ENCODE results near the gene SUMF2.

DNA sequence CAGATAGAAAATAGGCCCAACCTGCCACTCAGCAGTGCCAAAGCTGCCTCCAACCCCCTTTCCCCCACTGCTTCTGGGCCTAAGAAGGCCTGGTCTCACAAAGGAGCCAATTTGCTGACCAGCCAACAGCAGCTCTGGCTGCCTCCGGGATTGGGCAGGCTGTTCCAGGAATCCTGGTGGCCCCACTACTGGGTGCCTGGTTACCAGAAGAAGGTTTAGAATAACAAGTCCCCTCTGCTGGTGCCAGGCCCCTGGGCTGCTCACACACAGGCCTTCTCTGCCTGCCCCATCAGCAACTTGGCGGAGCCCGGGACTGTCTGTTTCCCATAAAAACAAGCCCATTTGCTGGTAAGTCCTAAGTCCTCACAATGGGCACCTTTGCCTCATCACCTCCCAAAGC, 27.5 kb downstream of the SUMF2 start:
- TF ChIP-seq NR1H2 (CRISPR knock-in tag; IDR thresholded peaks at IDR 0.05): no peak
- TF ChIP-seq, protein P1, sequence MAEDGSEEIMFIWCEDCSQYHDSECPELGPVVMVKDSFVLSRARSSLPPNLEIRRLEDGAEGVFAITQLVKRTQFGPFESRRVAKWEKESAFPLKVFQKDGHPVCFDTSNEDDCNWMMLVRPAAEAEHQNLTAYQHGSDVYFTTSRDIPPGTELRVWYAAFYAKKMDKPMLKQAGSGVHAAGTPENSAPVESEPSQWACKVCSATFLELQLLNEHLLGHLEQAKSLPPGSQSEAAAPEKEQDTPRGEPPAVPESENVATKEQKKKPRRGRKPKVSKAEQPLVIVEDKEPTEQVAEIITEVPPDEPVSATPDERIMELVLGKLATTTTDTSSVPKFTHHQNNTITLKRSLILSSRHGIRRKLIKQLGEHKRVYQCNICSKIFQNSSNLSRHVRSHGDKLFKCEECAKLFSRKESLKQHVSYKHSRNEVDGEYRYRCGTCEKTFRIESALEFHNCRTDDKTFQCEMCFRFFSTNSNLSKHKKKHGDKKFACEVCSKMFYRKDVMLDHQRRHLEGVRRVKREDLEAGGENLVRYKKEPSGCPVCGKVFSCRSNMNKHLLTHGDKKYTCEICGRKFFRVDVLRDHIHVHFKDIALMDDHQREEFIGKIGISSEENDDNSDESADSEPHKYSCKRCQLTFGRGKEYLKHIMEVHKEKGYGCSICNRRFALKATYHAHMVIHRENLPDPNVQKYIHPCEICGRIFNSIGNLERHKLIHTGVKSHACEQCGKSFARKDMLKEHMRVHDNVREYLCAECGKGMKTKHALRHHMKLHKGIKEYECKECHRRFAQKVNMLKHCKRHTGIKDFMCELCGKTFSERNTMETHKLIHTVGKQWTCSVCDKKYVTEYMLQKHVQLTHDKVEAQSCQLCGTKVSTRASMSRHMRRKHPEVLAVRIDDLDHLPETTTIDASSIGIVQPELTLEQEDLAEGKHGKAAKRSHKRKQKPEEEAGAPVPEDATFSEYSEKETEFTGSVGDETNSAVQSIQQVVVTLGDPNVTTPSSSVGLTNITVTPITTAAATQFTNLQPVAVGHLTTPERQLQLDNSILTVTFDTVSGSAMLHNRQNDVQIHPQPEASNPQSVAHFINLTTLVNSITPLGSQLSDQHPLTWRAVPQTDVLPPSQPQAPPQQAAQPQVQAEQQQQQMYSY (CRISPR knock-in tag; IDR thresholded peaks at IDR 0.05): no peak
- TF ChIP-seq, protein P2, sequence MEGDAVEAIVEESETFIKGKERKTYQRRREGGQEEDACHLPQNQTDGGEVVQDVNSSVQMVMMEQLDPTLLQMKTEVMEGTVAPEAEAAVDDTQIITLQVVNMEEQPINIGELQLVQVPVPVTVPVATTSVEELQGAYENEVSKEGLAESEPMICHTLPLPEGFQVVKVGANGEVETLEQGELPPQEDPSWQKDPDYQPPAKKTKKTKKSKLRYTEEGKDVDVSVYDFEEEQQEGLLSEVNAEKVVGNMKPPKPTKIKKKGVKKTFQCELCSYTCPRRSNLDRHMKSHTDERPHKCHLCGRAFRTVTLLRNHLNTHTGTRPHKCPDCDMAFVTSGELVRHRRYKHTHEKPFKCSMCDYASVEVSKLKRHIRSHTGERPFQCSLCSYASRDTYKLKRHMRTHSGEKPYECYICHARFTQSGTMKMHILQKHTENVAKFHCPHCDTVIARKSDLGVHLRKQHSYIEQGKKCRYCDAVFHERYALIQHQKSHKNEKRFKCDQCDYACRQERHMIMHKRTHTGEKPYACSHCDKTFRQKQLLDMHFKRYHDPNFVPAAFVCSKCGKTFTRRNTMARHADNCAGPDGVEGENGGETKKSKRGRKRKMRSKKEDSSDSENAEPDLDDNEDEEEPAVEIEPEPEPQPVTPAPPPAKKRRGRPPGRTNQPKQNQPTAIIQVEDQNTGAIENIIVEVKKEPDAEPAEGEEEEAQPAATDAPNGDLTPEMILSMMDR (IDR thresholded peaks at IDR 0.05): no peak
- no peak for TF ChIP-seq PRRX2 (CRISPR knock-in tag; IDR thresholded peaks at IDR 0.05)
- TF ChIP-seq, protein P3, sequence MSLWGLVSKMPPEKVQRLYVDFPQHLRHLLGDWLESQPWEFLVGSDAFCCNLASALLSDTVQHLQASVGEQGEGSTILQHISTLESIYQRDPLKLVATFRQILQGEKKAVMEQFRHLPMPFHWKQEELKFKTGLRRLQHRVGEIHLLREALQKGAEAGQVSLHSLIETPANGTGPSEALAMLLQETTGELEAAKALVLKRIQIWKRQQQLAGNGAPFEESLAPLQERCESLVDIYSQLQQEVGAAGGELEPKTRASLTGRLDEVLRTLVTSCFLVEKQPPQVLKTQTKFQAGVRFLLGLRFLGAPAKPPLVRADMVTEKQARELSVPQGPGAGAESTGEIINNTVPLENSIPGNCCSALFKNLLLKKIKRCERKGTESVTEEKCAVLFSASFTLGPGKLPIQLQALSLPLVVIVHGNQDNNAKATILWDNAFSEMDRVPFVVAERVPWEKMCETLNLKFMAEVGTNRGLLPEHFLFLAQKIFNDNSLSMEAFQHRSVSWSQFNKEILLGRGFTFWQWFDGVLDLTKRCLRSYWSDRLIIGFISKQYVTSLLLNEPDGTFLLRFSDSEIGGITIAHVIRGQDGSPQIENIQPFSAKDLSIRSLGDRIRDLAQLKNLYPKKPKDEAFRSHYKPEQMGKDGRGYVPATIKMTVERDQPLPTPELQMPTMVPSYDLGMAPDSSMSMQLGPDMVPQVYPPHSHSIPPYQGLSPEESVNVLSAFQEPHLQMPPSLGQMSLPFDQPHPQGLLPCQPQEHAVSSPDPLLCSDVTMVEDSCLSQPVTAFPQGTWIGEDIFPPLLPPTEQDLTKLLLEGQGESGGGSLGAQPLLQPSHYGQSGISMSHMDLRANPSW (CRISPR knock-in tag; conservative IDR thresholded peaks at IDR 0.05; ENCODE audit: low read depth): no peak
